Calu3 (cell line): Measurements from ENCODE around the gene CELF4. TPM values are rescaled to one million over a fixed set of nuclear protein-coding genes. Genes with fewer than 3 reads are reported as not detected.

Experiments used
- BruUV-seq: library from RNA; stranded (reverse); fragments of 400-500 nt; replicated peaks from 2 replicates; lab custom pipeline; 2021; lab: Mats Ljungman, UMichigan
- CTCF ChIA-PET: fragments of 300-600 bp; sonication (Branson Sonifier 250); formaldehyde crosslinking; loops from one replicate; lab custom pipeline; 2022; ENCODE audit warnings: antibody characterized with exemption; lab: Charles Lee
- DNase-seq: peaks from one replicate; pipeline ENCODE4 v3.0.0; 2022
- H3K27ac Mint-ChIP-seq: one replicate; pipeline ENCODE4 v1.8.0; 2022; ENCODE audit warnings: mixed read lengths; ENCODE audit not compliant: unreplicated experiment
- H3K27me3 Mint-ChIP-seq: one replicate; pipeline ENCODE4 v1.8.0; 2022; ENCODE audit warnings: mixed read lengths; ENCODE audit not compliant: unreplicated experiment
- H3K36me3 Mint-ChIP-seq: one replicate; pipeline ENCODE4 v1.8.0; 2022; ENCODE audit warnings: mild to moderate bottlenecking, moderate library complexity, mixed read lengths; ENCODE audit not compliant: insufficient read depth, unreplicated experiment
- H3K4me1 Mint-ChIP-seq: one replicate; pipeline ENCODE4 v1.8.0; 2022; ENCODE audit warnings: mild to moderate bottlenecking, low read depth, mixed read lengths; ENCODE audit not compliant: unreplicated experiment
- H3K4me3 Mint-ChIP-seq: one replicate; pipeline ENCODE4 v1.8.0; 2022; ENCODE audit warnings: mild to moderate bottlenecking, low read depth, moderate library complexity, mixed read lengths; ENCODE audit not compliant: unreplicated experiment
- H3K9me3 Mint-ChIP-seq: one replicate; pipeline ENCODE4 v1.8.0; 2022; ENCODE audit warnings: low read depth, mixed read lengths; ENCODE audit not compliant: unreplicated experiment
- CTCF ChIP-seq: fragments of 200-600 bp; IDR thresholded peaks from one replicate; pipeline ENCODE4 v1.8.0; 2022; ENCODE audit warnings: antibody characterized with exemption; ENCODE audit not compliant: unreplicated experiment
- intact Hi-C: fragments of 100-400 bp; cut with micrococcal nuclease; formaldehyde crosslinking; loops from one replicate; pipeline ENCODE4 v1.10.0; 2022; ENCODE audit not compliant: unreplicated experiment
- total RNA-seq: library from RNA; stranded (reverse); gene quantifications from 2 replicates; pipeline ENCODE4 v1.2.3, GENCODE V29; 2022

The CELF4 gene
- total RNA-seq, 1 experiment from 2014 or later: 7.8 TPM

- DNase-seq: no peak
- H3K4me1 Mint-ChIP-seq: no peaks in the 10 kb centered on the region
- H3K27ac Mint-ChIP-seq: no peak overlapping the region
- peaks cover 96% of the 10 kb centered on the region for H3K27me3 Mint-ChIP-seq
- no peak for TF ChIP-seq CTCF
- intact Hi-C loops: no loop called here
- no peak overlapping the region for H3K4me3 Mint-ChIP-seq
- no TSS peak for BruUV-seq
- H3K9me3 Mint-ChIP-seq: no peaks in the 10 kb centered on the region
- CTCF ChIA-PET: no interaction called here
- no peaks in the 10 kb centered on the region for H3K36me3 Mint-ChIP-seq
Measured at GRCh38 chr18:37559194-37559593, 6.4 kb downstream of the CELF4 start.

- Mint-ChIP-seq H3K27me3 (peaks cover 99% of the 10 kb centered on the region), H3K4me3 (no peak overlapping the region)
Measured at GRCh38 chr18:37554399-37554787, 11.2 kb downstream of the CELF4 start.

GRCh38 chr18:37553633-37554398 lies 11.8 kb downstream of the CELF4 start:
- Mint-ChIP-seq H3K4me3 (no peak overlapping the region), H3K36me3 (no peaks in the 10 kb centered on the region), H3K9me3 (no peaks in the 10 kb centered on the region), H3K4me1 (no peaks in the 10 kb centered on the region), H3K27me3 (peaks cover 96% of the 10 kb centered on the region), H3K27ac (no peak overlapping the region)
- intact Hi-C loops: no loop called here
- DNase-seq: no peak
- no TSS peak for BruUV-seq
- CTCF ChIA-PET: no interaction called here
- no peak for TF ChIP-seq CTCF

More at GRCh38 chr18:37554399-37554787, 11.2 kb downstream of the CELF4 start:
- no peak for DNase-seq
- no peaks in the 10 kb centered on the region for H3K9me3 Mint-ChIP-seq
- no peaks in the 10 kb centered on the region for H3K36me3 Mint-ChIP-seq
- CTCF ChIA-PET: no interaction called here
- intact Hi-C loops: no loop called here
- no peak overlapping the region for H3K27ac Mint-ChIP-seq
- TF ChIP-seq CTCF: no peak
- no TSS peak for BruUV-seq
- H3K4me1 Mint-ChIP-seq: no peaks in the 10 kb centered on the region

GRCh38 chr18:37552286-37552685 lies 13.3 kb downstream of the CELF4 start:
- no peak overlapping the region for H3K4me3 Mint-ChIP-seq
- BruUV-seq: no TSS peak
- no peak overlapping the region for H3K27ac Mint-ChIP-seq
- H3K9me3 Mint-ChIP-seq: no peaks in the 10 kb centered on the region
- no peak for DNase-seq
- no peaks in the 10 kb centered on the region for H3K36me3 Mint-ChIP-seq
- intact Hi-C loops: no loop called here
- H3K27me3 Mint-ChIP-seq: peaks cover 96% of the 10 kb centered on the region
- no peak for TF ChIP-seq CTCF
- no peaks in the 10 kb centered on the region for H3K4me1 Mint-ChIP-seq
- CTCF ChIA-PET: no interaction called here
